Endothelial cell of umbilical vein (primary cell): ENCODE measurements around the gene TTC23L. TPM values are rescaled to one million over a fixed set of nuclear protein-coding genes. Genes with fewer than 3 reads are reported as not detected.

ENCODE experiments used
- BruUV-seq: library from RNA; stranded (reverse); fragments of 400-500 nt; replicated peaks from 2 replicates; lab custom pipeline; 2021; lab: Mats Ljungman, UMichigan
- CTCF ChIA-PET: fragments of 300-600, 350-600 bp; sonication (Branson Sonifier 250); formaldehyde crosslinking; loops from one replicate; lab custom pipeline; 2021; ENCODE audit warnings: antibody characterized with exemption, inconsistent platforms; lab: Charles Lee
- POLR2A ChIA-PET: fragments of 300-600, 350-600 bp; sonication (Branson Sonifier 250); formaldehyde crosslinking; loops from one replicate; lab custom pipeline; 2021; ENCODE audit warnings: antibody characterized with exemption, inconsistent platforms; lab: Charles Lee
- DNase-seq: peaks from one replicate; pipeline ENCODE4 v3.0.0-alpha.2; 2011; ENCODE audit warnings: low read depth, low spot score
- FAIRE-seq: peaks from 2 replicates; lab custom pipeline; 2011; peaks lifted over from hg19 to GRCh38; lab: Jason Lieb, UNC
- H2AFZ ChIP-seq: 2 replicates; pipeline ENCODE4 v1.6.0; 2012; ENCODE audit warnings: low read depth, low read length, control low read depth, inconsistent platforms
- H3K27ac ChIP-seq: 2 replicates; pipeline ENCODE4 v1.5.1; 2011; ENCODE audit warnings: low read depth, mild to moderate bottlenecking, control low read depth, low read length, moderate library complexity; ENCODE audit not compliant: insufficient read depth
- H3K27me3 ChIP-seq, 2 experiments: 2 replicates each; pipeline versions ENCODE4 v1.6.0 to v1.6.1; 2011; ENCODE audit warnings: low read length in 2 of 2, mixed read lengths in 1 of 2; ENCODE audit not compliant: control insufficient read depth in 2 of 2, insufficient read depth in 2 of 2
- H3K36me3 ChIP-seq, 2 experiments: 2 replicates in 1 of 2; 3 replicates in 1 of 2; pipeline ENCODE4 v1.5.1; 2011; ENCODE audit warnings: low read length in 2 of 2, mild to moderate bottlenecking in 1 of 2, moderate library complexity in 1 of 2; ENCODE audit not compliant: control insufficient read depth in 2 of 2, insufficient read depth in 2 of 2; ENCODE audit errors: extremely low read depth in 1 of 2
- H3K4me1 ChIP-seq: 3 replicates; pipeline ENCODE4 v1.5.1; 2011; ENCODE audit warnings: mild to moderate bottlenecking, low read length; ENCODE audit not compliant: control insufficient read depth, insufficient read depth; ENCODE audit errors: extremely low read depth
- H3K4me2 ChIP-seq: 2 replicates; pipeline ENCODE4 v1.6.1; 2011; ENCODE audit warnings: low read length, control low read depth, mixed read lengths; ENCODE audit not compliant: insufficient read depth
- H3K4me3 ChIP-seq, 3 experiments: fragments of 200-600 bp in 1 of 3; sonication (generic), shearing (Covaris generic) in 1 of 3; replicated peaks in 1 of 3; 2 replicates each; pipeline ENCODE4 v1.5.1; 2011 to 2016; ENCODE audit warnings: control low read depth in 3 of 3, low read length in 3 of 3, mild to moderate bottlenecking in 2 of 3, inconsistent platforms in 1 of 3, low read depth in 1 of 3, moderate library complexity in 1 of 3; ENCODE audit not compliant: insufficient read depth in 1 of 3
- H3K79me2 ChIP-seq: 2 replicates; pipeline ENCODE4 v1.6.0; 2012; ENCODE audit warnings: low read length, inconsistent platforms; ENCODE audit not compliant: control insufficient read depth, insufficient read depth
- H3K9ac ChIP-seq: replicated peaks from 2 replicates; pipeline ENCODE3; 2011; ENCODE audit warnings: low read length, control low read depth; ENCODE audit not compliant: insufficient read depth; ENCODE audit errors: extremely low read depth
- H3K9me1 ChIP-seq: replicated peaks from 3 replicates; pipeline ENCODE4 v1.6.0; 2011; ENCODE audit warnings: mild to moderate bottlenecking, low read length; ENCODE audit not compliant: control insufficient read depth, insufficient read depth; ENCODE audit errors: extremely low read depth
- H3K9me3 ChIP-seq: replicated peaks from 2 replicates; pipeline ENCODE4 v1.5.1; 2012; ENCODE audit warnings: low read length, inconsistent platforms; ENCODE audit not compliant: control insufficient read depth, insufficient read depth
- H4K20me1 ChIP-seq: replicated peaks from 2 replicates; pipeline ENCODE3; 2011; ENCODE audit warnings: mild to moderate bottlenecking, low read length; ENCODE audit not compliant: control insufficient read depth, insufficient read depth; ENCODE audit errors: extremely low read depth
- FOS ChIP-seq: IDR thresholded peaks from 2 replicates; pipeline ENCODE4 v1.6.1; 2011; ENCODE audit warnings: mild to moderate bottlenecking, low read length, moderate library complexity, borderline replicate concordance; ENCODE audit not compliant: insufficient read depth
- GATA2 ChIP-seq: IDR thresholded peaks from 2 replicates; pipeline ENCODE4 v1.7.0; 2011; ENCODE audit warnings: low read depth, mild to moderate bottlenecking, moderate library complexity, mixed read lengths, low read length; ENCODE audit not compliant: insufficient read length, insufficient read depth
- JUN ChIP-seq: IDR thresholded peaks from 2 replicates; pipeline ENCODE4 v1.6.1; 2011; ENCODE audit warnings: borderline replicate concordance, low read depth; ENCODE audit not compliant: insufficient read length, insufficient read depth
- MAX ChIP-seq: IDR thresholded peaks from 2 replicates; pipeline ENCODE4 v1.6.1; 2011; ENCODE audit not compliant: insufficient read depth, insufficient read length
- MYC ChIP-seq: IDR thresholded peaks from one replicate; pipeline ENCODE4 v1.6.1; 2011; ENCODE audit warnings: mild to moderate bottlenecking, low read depth, low read length
- POLR2A ChIP-seq: IDR thresholded peaks from 2 replicates; pipeline ENCODE4 v1.6.1; 2012; ENCODE audit warnings: low read depth, mild to moderate bottlenecking, control low read depth, low read length
- POLR2AphosphoS5 ChIP-seq: IDR thresholded peaks from 2 replicates; pipeline ENCODE4 v1.6.1; 2012; ENCODE audit warnings: low read depth, mild to moderate bottlenecking, control low read depth, low read length, moderate library complexity; ENCODE audit not compliant: insufficient read depth
- dilution Hi-C: fragments of 300-500 bp; cut with MboI; formaldehyde crosslinking; loops from one replicate; pipeline ENCODE4 v1.15.0; 2019; ENCODE audit warnings: low sequenced_read_pairs; ENCODE audit not compliant: extremely low pct_ligation_motif_present
- intact Hi-C: fragments of 100-400 bp; cut with micrococcal nuclease; formaldehyde crosslinking; loops from one replicate; pipeline ENCODE4 v1.10.0; 2022
- polyA plus RNA-seq, 4 experiments: library from polyadenylated mRNA; depleted of rRNA in 3 of 4; stranded (reverse) in 3 of 4; unstranded in 1 of 4; fragments of >200 nt; gene quantifications; 2 replicates each; pipeline versions ENCODE4 v1.2.1 to v1.2.3, GENCODE V29; 2011 to 2012; ENCODE audit warnings: missing spikeins in 1 of 4
- total RNA-seq: library from RNA; stranded (reverse); gene quantifications from 2 replicates; pipeline ENCODE4 v1.2.3, GENCODE V29; 2021
- TF ChIP-seq, protein P1 (sequence below), 2 donors: IDR thresholded peaks; 1 replicate in 1 of 2; 2 replicates in 1 of 2; pipeline ENCODE4 v1.5.1; 2011; ENCODE audit warnings: low read length in 2 of 2, mild to moderate bottlenecking in 2 of 2, moderate library complexity in 2 of 2, control low read depth in 1 of 2, inconsistent platforms in 1 of 2, low read depth in 1 of 2; ENCODE audit not compliant: insufficient read depth in 1 of 2; ENCODE audit errors: extremely low read depth in 1 of 2

Gene TTC23L
- total and polyA plus RNA-seq, 2 donors (not counting 3 experiments of a cell fraction or from before 2014, with no cell fraction given), result not detected

DNA sequence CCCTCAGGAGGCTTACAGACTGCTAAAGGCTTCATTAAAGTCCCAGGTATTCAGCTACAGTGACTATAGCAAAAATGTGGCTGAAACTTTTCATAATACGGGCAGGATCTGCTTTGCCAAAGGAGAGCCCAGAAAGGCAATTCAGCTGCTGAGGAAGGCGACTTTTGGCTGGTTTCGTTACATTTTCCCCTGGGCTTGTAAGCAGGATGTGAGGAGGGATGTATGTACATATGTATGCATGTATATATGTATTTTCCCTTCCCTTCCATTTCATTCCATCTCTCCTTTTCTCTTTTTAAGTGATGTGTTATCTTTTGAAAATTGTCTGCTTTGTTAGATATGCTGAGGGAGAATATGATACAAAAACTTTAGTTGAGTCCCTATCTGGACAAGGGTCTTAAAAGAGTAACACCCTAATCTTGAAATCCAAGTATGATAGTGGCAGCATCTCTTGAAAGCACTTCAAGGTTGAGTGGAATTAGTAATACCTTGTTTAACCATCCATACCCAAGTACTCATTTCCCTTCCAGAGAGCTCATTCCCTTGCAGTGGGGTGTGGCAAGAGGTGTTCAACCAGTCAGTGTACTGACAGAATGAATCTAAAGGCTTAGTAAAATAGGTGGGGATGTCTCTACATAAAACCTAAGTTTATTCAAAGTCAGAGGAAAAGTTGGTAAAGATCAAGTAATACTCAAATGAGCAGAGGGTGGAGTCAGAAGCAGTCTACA lies 47.6 kb downstream of the TTC23L start:
- dilution Hi-C loops, result no loop called here
- CTCF ChIA-PET, result interaction anchor here (0.6 to 2.3 kb wide), 5 partner anchors 16 to 412 kb away, joined by 3 to 7 read pairs (median 3); partner anchors contain the start of gene DNAJC21

More for the DNA sequence above, 47.6 kb downstream of the TTC23L start:
- Histone ChIP-seq H2AFZ (no peak overlapping the region), H3K27ac (no peak overlapping the region), H3K36me3 (no peaks in the 10 kb centered on the region), H3K9me3 (no peaks in the 10 kb centered on the region), H4K20me1 (no peaks in the 10 kb centered on the region), H3K79me2 (no peaks in the 10 kb centered on the region), H3K9ac (no peak overlapping the region), H3K4me3 (no peak overlapping the region), H3K27me3 (peaks cover 0 to 8% of the 10 kb centered on the region in 2 experiments), H3K9me1 (no peaks in the 10 kb centered on the region), H3K4me1 (no peaks in the 10 kb centered on the region), H3K4me2 (no peak overlapping the region)
- TF ChIP-seq GATA2, result no peak
- TF ChIP-seq, protein P1, sequence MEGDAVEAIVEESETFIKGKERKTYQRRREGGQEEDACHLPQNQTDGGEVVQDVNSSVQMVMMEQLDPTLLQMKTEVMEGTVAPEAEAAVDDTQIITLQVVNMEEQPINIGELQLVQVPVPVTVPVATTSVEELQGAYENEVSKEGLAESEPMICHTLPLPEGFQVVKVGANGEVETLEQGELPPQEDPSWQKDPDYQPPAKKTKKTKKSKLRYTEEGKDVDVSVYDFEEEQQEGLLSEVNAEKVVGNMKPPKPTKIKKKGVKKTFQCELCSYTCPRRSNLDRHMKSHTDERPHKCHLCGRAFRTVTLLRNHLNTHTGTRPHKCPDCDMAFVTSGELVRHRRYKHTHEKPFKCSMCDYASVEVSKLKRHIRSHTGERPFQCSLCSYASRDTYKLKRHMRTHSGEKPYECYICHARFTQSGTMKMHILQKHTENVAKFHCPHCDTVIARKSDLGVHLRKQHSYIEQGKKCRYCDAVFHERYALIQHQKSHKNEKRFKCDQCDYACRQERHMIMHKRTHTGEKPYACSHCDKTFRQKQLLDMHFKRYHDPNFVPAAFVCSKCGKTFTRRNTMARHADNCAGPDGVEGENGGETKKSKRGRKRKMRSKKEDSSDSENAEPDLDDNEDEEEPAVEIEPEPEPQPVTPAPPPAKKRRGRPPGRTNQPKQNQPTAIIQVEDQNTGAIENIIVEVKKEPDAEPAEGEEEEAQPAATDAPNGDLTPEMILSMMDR (IDR thresholded peaks at IDR 0.05; ENCODE audit: extremely low read depth in 1 of 2, insufficient read depth in 1 of 2, low read depth in 1 of 2, low read length in 2 of 2), result no peak
- TF ChIP-seq MAX, result no peak
- TF ChIP-seq MYC, result no peak
- TF ChIP-seq JUN, result no peak
- no peak for TF ChIP-seq POLR2AphosphoS5
- no peak for TF ChIP-seq POLR2A
- TF ChIP-seq FOS, result no peak
- BruUV-seq, result no TSS peak
- intact Hi-C loops, result no loop called here
- POLR2A ChIA-PET, result no interaction called here
- DNase-seq (no peak), FAIRE-seq (no peak)
